CD4-positive, alpha-beta memory T cell (primary cell): ENCODE data around the gene LMF1. TPM values are rescaled to one million over a fixed set of nuclear protein-coding genes. Genes with fewer than 3 reads are reported as not detected.

Experiments
- CTCF ChIA-PET: fragments of 350-600 bp; sonication (Branson Sonifier 250); formaldehyde crosslinking; loops from one replicate; lab custom pipeline; 2021; ENCODE audit warnings: inconsistent platforms; ENCODE audit not compliant: partially characterized antibody; lab: Charles Lee
- POLR2A ChIA-PET: fragments of 350-600 bp; sonication (Branson Sonifier 250); formaldehyde crosslinking; loops from one replicate; lab custom pipeline; 2021; ENCODE audit not compliant: partially characterized antibody; lab: Charles Lee
- DNase-seq, 5 donors: peaks; one replicate each; pipeline versions ENCODE4 v3.0.0 to v3.0.0-alpha.2; 2020 to 2022; ENCODE audit warnings: mixed read lengths in 1 of 5
- H3K27ac ChIP-seq: one replicate; pipeline ENCODE4 v1.7.0; 2013; ENCODE audit warnings: low read depth, low read length
- H3K27me3 ChIP-seq: 2 replicates; pipeline ENCODE4 v1.7.0; 2013; ENCODE audit warnings: mild to moderate bottlenecking, low read length, moderate library complexity; ENCODE audit not compliant: insufficient read depth
- H3K36me3 ChIP-seq: 2 replicates; pipeline ENCODE4 v1.7.0; 2013; ENCODE audit warnings: mild to moderate bottlenecking, low read length, moderate library complexity; ENCODE audit not compliant: insufficient read depth
- H3K4me1 ChIP-seq: 2 replicates; pipeline ENCODE4 v1.7.0; 2013; ENCODE audit warnings: mild to moderate bottlenecking, low read length, moderate library complexity; ENCODE audit not compliant: insufficient read depth
- H3K4me3 ChIP-seq, 2 donors: one replicate each; pipeline ENCODE4 v1.7.0; 2013; ENCODE audit warnings: low read length in 2 of 2, mild to moderate bottlenecking in 1 of 2
- H3K9me3 ChIP-seq, 2 donors: one replicate each; pipeline ENCODE4 v1.7.0; 2013; ENCODE audit warnings: low read length in 2 of 2, control low read depth in 1 of 2; ENCODE audit not compliant: control insufficient read depth in 1 of 2
- H3K27ac Mint-ChIP-seq, 7 donors: one replicate each; pipeline ENCODE4 v1.8.0; 2020 to 2021; ENCODE audit warnings: mixed read lengths in 7 of 7, mild to moderate bottlenecking in 6 of 7, inconsistent platforms in 3 of 7, moderate library complexity in 3 of 7
- H3K27me3 Mint-ChIP-seq, 2 donors: one replicate each; pipeline ENCODE4 v1.8.0; 2020 to 2021; ENCODE audit warnings: mixed read lengths in 2 of 2
- H3K36me3 Mint-ChIP-seq, 2 donors: one replicate each; pipeline ENCODE4 v1.8.0; 2020 to 2021; ENCODE audit warnings: mixed read lengths in 2 of 2, inconsistent platforms in 1 of 2, mild to moderate bottlenecking in 1 of 2
- H3K4me1 Mint-ChIP-seq, 4 donors: one replicate each; pipeline ENCODE4 v1.8.0; 2020 to 2021; ENCODE audit warnings: mixed read lengths in 4 of 4, mild to moderate bottlenecking in 1 of 4
- H3K4me3 Mint-ChIP-seq, 8 donors: one replicate each; pipeline ENCODE4 v1.8.0; 2020 to 2021; ENCODE audit warnings: mixed read lengths in 8 of 8, mild to moderate bottlenecking in 7 of 8, moderate library complexity in 6 of 8, inconsistent platforms in 3 of 8
- H3K9me3 Mint-ChIP-seq, 8 donors: one replicate each; pipeline ENCODE4 v1.8.0; 2020 to 2021; ENCODE audit warnings: mixed read lengths in 8 of 8, mild to moderate bottlenecking in 5 of 8, inconsistent platforms in 3 of 8, moderate library complexity in 1 of 8
- intact Hi-C: fragments of 100-400 bp; cut with micrococcal nuclease; formaldehyde crosslinking; loops from one replicate; pipeline ENCODE4 v1.15.1; 2023
- polyA plus RNA-seq, 2 donors: library from polyadenylated mRNA; unstranded; fragments of 300-500 nt; fragmentation: Illumina TruSeq; gene quantifications; one replicate each; pipeline ENCODE4 v1.2.3, GENCODE V29; 2021
- total RNA-seq, 2 experiments: library from RNA; stranded (reverse); gene quantifications; one replicate each; pipeline ENCODE4 v1.2.3, GENCODE V29; 2021

Gene LMF1
- total and polyA plus RNA-seq, 4 experiments from 2014 or later, result 8.5 to 59.7 (median 32.6) TPM

DNA sequence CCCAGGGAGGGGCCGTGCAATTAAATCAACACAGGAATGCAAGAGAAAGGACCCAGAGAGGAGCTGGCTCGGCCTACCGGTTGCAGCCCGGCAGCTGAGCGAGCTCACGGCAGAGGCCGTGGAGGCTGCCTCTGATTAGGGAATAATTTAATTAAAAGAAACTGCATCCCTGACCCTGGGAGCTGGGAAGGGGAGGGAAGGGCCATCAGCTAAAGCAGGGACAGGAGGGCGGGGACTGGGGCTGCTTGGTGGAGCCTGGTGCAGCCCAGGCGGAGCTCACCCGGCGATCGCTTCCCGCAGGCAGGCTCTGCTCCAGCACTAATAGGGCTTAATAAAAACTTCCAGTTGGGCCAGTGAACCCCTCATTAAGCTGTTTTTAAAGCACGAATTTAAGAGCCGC, 43.4 kb downstream of the LMF1 start:
- peaks cover 4% of the 10 kb centered on the region for H3K36me3 ChIP-seq
- H3K27ac ChIP-seq, result no peak overlapping the region
- H3K27me3 Mint-ChIP-seq, result no peaks in the 10 kb centered on the region
- no peak for DNase-seq
- peaks cover 0 to 3% (median under 1%) of the 10 kb centered on the region in 4 donors for H3K4me1 Mint-ChIP-seq
- no peaks in the 10 kb centered on the region for H3K27me3 ChIP-seq
- H3K4me1 ChIP-seq, result no peaks in the 10 kb centered on the region
- intact Hi-C loops, result no loop called here
- no peak overlapping the region for H3K27ac Mint-ChIP-seq
- peaks cover 0 to 3% (median 0%) of the 10 kb centered on the region in 8 donors for H3K9me3 Mint-ChIP-seq
- H3K36me3 Mint-ChIP-seq, result peaks cover 18 to 30% of the 10 kb centered on the region in 2 donors
- no peaks in the 10 kb centered on the region for H3K9me3 ChIP-seq
- ChIA-PET CTCF (no interaction called here), POLR2A (no interaction called here)
- no peak overlapping the region for H3K4me3 Mint-ChIP-seq
- H3K4me3 ChIP-seq, result no peak overlapping the region

DNA sequence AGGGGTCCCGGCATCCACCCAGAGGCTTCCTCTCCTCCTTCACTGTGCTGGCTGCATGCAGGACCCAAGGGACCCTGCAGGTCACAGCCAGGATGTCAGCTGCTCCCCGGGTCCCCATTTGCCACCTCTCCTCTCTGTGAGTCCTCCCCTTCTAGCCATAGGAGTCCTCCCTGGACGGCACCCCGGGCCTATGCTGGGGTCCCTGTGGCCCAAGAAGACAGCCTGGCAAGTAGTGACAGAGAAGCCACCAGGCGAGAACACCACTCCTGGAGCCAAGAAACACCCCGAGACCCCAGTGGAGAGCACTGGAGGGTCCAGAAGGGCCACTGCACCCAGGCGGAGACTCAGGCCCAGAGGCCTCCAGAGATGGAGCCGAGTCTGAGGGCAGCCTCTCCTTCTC, 44.1 kb downstream of the LMF1 start:
- intact Hi-C loops, result no loop called here
- Mint-ChIP-seq H3K4me1 (peaks cover 0 to 5% (median under 1%) of the 10 kb centered on the region in 4 donors), H3K4me3 (no peak overlapping the region), H3K27me3 (no peaks in the 10 kb centered on the region), H3K27ac (no peak overlapping the region), H3K36me3 (peaks cover 25 to 32% of the 10 kb centered on the region in 2 donors), H3K9me3 (peaks cover 0 to 3% (median 0%) of the 10 kb centered on the region in 8 donors)
- CTCF ChIA-PET, result no interaction called here
- peaks cover 4% of the 10 kb centered on the region for H3K36me3 ChIP-seq
- no peaks in the 10 kb centered on the region for H3K4me1 ChIP-seq
- DNase-seq, result no peak
- no peaks in the 10 kb centered on the region for H3K9me3 ChIP-seq
- POLR2A ChIA-PET, result no interaction called here
- no peak overlapping the region for H3K27ac ChIP-seq
- H3K27me3 ChIP-seq, result no peaks in the 10 kb centered on the region
- H3K4me3 ChIP-seq, result no peak overlapping the region

DNA sequence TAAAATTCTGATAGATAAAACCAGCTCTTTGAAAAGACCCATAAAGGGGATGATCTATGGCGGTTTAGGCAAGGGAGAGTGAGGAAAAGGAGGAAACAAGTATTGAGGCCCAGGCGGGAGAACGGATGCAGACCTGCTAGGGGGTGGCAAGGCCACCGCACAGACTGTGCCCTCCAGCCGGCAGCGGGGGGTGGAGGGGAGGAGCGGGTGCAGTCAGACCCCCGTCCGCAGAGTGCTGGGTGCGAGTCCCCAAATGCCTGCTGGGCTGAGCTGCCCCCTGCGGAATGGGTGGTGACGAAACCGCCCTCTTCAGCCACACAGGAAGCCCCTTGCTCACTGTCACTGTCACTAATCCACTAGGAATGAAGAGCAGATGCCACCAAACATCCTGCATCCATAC, 46.0 kb downstream of the LMF1 start:
- Mint-ChIP-seq H3K4me1 (peaks cover 0 to 5% (median under 1%) of the 10 kb centered on the region in 4 donors), H3K27ac (peak overlapping the region in 1 of 7 donors; percentile 61), H3K9me3 (peaks cover 0 to 3% (median 0%) of the 10 kb centered on the region in 8 donors), H3K4me3 (no peak overlapping the region), H3K27me3 (no peaks in the 10 kb centered on the region), H3K36me3 (peaks cover 31 to 33% of the 10 kb centered on the region in 2 donors)
- POLR2A ChIA-PET, result no interaction called here
- Histone ChIP-seq H3K36me3 (peaks cover 4% of the 10 kb centered on the region), H3K4me3 (no peak overlapping the region), H3K9me3 (no peaks in the 10 kb centered on the region), H3K4me1 (no peaks in the 10 kb centered on the region), H3K27me3 (no peaks in the 10 kb centered on the region), H3K27ac (no peak overlapping the region)
- intact Hi-C loops, result no loop called here
- CTCF ChIA-PET, result no interaction called here
- no peak for DNase-seq

DNA sequence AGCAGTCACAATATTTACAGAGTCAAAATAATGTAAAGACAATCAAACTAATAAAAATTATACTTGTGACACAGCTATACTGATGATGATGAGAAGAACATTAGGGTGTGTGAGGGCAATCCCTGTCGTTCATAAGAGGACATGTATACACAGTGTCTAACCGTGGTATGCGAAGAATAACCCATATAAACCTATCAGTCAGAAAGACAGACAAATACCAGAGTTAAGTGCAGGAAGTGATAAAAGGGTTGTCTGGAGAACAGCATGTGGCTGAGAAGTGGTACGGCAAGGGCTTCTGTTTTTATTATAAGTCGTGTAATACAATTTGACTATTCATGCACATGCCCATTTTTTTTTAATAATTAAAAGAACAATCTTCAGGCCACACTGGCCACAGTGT, 46.7 kb downstream of the LMF1 start:
- Histone ChIP-seq H3K4me3 (no peak overlapping the region), H3K36me3 (peaks cover 4% of the 10 kb centered on the region), H3K27me3 (no peaks in the 10 kb centered on the region), H3K27ac (no peak overlapping the region), H3K4me1 (no peaks in the 10 kb centered on the region), H3K9me3 (no peaks in the 10 kb centered on the region)
- ChIA-PET POLR2A (no interaction called here), CTCF (no interaction called here)
- Mint-ChIP-seq H3K27ac (no peak overlapping the region), H3K27me3 (no peaks in the 10 kb centered on the region), H3K4me1 (peaks cover 0 to 5% (median under 1%) of the 10 kb centered on the region in 4 donors), H3K36me3 (peaks cover 28 to 31% of the 10 kb centered on the region in 2 donors), H3K4me3 (no peak overlapping the region), H3K9me3 (peaks cover 0 to 3% (median 0%) of the 10 kb centered on the region in 8 donors)
- no peak for DNase-seq
- intact Hi-C loops, result no loop called here

DNA sequence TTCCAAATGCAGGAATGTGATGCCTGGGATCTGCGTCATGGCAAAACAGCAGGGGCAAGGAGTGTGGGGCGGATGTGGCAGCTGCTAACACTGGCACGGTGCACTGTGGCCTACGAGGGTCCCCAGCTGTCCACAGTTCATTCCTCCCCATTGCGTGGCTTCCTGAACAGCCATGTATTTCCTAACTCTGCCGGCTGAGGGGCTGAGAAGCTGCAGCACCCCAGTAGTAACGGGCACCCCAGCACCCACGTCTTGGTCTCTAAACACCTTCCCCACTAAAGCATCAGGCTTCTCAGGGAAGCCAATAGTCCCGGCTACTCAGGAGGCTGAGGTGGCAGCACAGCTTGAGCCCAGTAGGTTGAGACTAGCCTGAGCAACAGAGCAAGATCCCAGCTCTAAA, 47.6 kb downstream of the LMF1 start:
- no peaks in the 10 kb centered on the region for H3K27me3 Mint-ChIP-seq
- Histone ChIP-seq H3K9me3 (no peaks in the 10 kb centered on the region), H3K27me3 (no peaks in the 10 kb centered on the region), H3K36me3 (peaks cover 4% of the 10 kb centered on the region), H3K27ac (no peak overlapping the region), H3K4me3 (no peak overlapping the region), H3K4me1 (no peaks in the 10 kb centered on the region)
- H3K4me3 Mint-ChIP-seq, result no peak overlapping the region
- CTCF ChIA-PET, result no interaction called here
- H3K4me1 Mint-ChIP-seq, result peaks cover 0 to 5% (median under 1%) of the 10 kb centered on the region in 4 donors
- DNase-seq, result no peak
- no peak overlapping the region for H3K27ac Mint-ChIP-seq
- H3K9me3 Mint-ChIP-seq, result peaks cover 0 to 3% (median 0%) of the 10 kb centered on the region in 8 donors
- intact Hi-C loops, result no loop called here
- POLR2A ChIA-PET, result no interaction called here
- peaks cover 29 to 31% of the 10 kb centered on the region in 2 donors for H3K36me3 Mint-ChIP-seq

DNA sequence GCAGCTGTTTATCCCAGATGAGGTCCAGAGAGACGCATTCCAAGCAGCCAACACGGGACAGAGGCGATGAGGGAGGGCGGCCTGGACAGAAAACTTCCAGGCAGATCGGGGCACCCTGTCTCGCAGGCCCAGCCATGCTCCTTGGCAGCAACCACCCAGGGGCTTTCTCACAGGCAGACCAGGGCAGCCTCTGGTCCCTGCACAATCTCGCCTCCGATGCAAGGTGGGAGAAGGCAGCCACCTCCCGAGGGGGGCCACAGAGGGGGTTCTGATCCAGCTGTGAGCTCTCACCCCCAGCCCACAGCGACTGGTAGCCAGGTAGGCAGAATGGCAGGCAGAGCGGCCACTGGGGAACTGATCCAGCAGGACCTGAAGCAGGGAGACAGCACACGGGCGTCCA, 48.7 kb downstream of the LMF1 start:
- no peak overlapping the region for H3K27ac ChIP-seq
- no peak overlapping the region for H3K4me3 ChIP-seq
- CTCF ChIA-PET, result no interaction called here
- Mint-ChIP-seq H3K27ac (no peak overlapping the region), H3K36me3 (peaks cover 28 to 31% of the 10 kb centered on the region in 2 donors), H3K27me3 (no peaks in the 10 kb centered on the region), H3K4me1 (peaks cover 0 to 5% (median under 1%) of the 10 kb centered on the region in 4 donors), H3K4me3 (no peak overlapping the region), H3K9me3 (peaks cover 0 to 3% (median 0%) of the 10 kb centered on the region in 8 donors)
- intact Hi-C loops, result no loop called here
- H3K36me3 ChIP-seq, result peaks cover 4% of the 10 kb centered on the region
- no peaks in the 10 kb centered on the region for H3K9me3 ChIP-seq
- DNase-seq, result no peak
- H3K27me3 ChIP-seq, result no peaks in the 10 kb centered on the region
- H3K4me1 ChIP-seq, result no peaks in the 10 kb centered on the region
- POLR2A ChIA-PET, result no interaction called here

DNA sequence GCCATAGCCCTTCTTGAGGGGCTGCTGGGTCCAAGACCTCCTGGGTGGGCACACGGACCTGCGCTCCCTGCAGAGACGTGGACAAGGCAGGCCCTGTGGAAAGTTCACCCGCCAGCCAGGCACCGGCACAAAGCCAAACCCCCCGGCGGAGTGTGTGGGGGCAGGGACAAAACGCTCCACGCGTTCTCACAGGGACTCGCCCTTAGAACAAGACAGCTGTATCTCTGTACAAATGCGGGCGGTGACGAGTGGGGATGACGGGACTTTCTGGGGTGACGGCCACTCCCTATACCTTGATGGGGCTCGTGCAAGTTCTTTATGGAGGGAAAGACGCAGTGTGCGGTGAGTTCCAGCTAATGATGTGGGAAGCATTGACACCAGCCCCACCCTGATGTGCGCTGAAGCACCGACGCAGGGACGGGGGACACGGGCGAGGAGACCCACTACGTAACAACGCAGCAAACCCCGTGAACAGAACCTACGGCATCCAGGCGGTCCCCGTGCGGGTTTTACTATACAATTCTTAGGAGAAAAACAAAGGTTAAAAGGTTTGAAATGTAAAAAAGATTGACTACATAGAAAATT, 49.4 kb downstream of the LMF1 start:
- H3K36me3 Mint-ChIP-seq, result peaks cover 27 to 30% of the 10 kb centered on the region in 2 donors
- ChIA-PET CTCF (no interaction called here), POLR2A (no interaction called here)
- H3K27me3 Mint-ChIP-seq, result no peaks in the 10 kb centered on the region
- H3K4me3 Mint-ChIP-seq, result no peak overlapping the region
- Histone ChIP-seq H3K36me3 (peaks cover 4% of the 10 kb centered on the region), H3K4me3 (no peak overlapping the region), H3K27me3 (no peaks in the 10 kb centered on the region), H3K9me3 (no peaks in the 10 kb centered on the region), H3K27ac (no peak overlapping the region), H3K4me1 (no peaks in the 10 kb centered on the region)
- peaks cover 0 to 3% (median 0%) of the 10 kb centered on the region in 8 donors for H3K9me3 Mint-ChIP-seq
- intact Hi-C loops, result no loop called here
- H3K4me1 Mint-ChIP-seq, result peaks cover 0 to 5% (median under 1%) of the 10 kb centered on the region in 4 donors
- no peak overlapping the region for H3K27ac Mint-ChIP-seq
- no peak for DNase-seq
